HAP-1 (cell line): ENCODE measurements around the gene DCST1.

Experiments
- DNase-seq, 2 experiments: peaks; one replicate each; pipeline ENCODE4 v3.0.0-alpha.2; 2016 to 2020; ENCODE audit warnings: low spot score in 2 of 2
- H3K27me3 ChIP-seq: fragments of 250-450 bp; sonication (Bioruptor Pico); 2 replicates; pipeline ENCODE4 v1.5.1; 2020; ENCODE audit warnings: low read depth, mild to moderate bottlenecking, moderate library complexity
- H3K36me3 ChIP-seq: fragments of 250-450 bp; sonication (Bioruptor Pico); replicated peaks from 2 replicates; pipeline ENCODE4 v1.5.1; 2020; ENCODE audit warnings: mild to moderate bottlenecking
- H3K4me1 ChIP-seq: fragments of 250-450 bp; sonication (Bioruptor Pico); 2 replicates; pipeline ENCODE4 v1.5.1; 2020; ENCODE audit warnings: mild to moderate bottlenecking
- H3K4me3 ChIP-seq: fragments of 250-450 bp; sonication (Bioruptor Pico); 2 replicates; pipeline ENCODE4 v1.5.1; 2020; ENCODE audit warnings: mild to moderate bottlenecking, moderate library complexity
- H3K9me3 ChIP-seq: fragments of 250-450 bp; sonication (Bioruptor Pico); 2 replicates; pipeline ENCODE4 v1.5.1; 2020; ENCODE audit warnings: mild to moderate bottlenecking, moderate library complexity
- in situ Hi-C: fragments of 300-500 bp; cut with MboI; formaldehyde crosslinking; loops from 3 replicates; pipeline ENCODE4 v1.14.3; 2020; ENCODE audit warnings: low sequenced_read_pairs, inconsistent platforms, mixed read lengths

DCST1 gene

DNA sequence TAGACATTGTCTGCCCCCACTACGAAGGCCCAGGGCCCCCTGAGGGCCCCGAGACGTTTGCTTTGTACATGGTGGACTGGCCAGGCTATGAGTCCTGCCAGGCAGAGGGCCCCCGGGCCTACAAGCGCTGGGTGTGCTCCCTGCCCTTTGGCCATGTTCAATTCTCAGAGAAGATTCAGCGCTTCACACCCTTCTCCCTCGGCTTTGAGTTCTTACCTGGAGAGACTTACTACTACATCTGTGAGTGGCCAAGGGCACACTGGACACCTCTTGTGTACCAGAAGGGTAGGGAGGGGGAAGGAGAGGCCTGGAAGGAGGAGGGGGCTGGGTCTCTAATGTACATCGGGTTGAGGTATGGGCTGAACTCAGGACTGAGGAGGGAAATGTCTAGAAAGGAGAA, 33.2 kb downstream of the DCST1 start:
- no peaks in the 10 kb centered on the region for H3K27me3 ChIP-seq
- in situ Hi-C loops, result no loop called here
- H3K4me3 ChIP-seq, result no peak overlapping the region
- no peaks in the 10 kb centered on the region for H3K9me3 ChIP-seq
- H3K36me3 ChIP-seq, result no peaks in the 10 kb centered on the region; the same call in none of the 2 replicates
- no peak for DNase-seq
- H3K4me1 ChIP-seq, result peaks cover 21% of the 10 kb centered on the region

DNA sequence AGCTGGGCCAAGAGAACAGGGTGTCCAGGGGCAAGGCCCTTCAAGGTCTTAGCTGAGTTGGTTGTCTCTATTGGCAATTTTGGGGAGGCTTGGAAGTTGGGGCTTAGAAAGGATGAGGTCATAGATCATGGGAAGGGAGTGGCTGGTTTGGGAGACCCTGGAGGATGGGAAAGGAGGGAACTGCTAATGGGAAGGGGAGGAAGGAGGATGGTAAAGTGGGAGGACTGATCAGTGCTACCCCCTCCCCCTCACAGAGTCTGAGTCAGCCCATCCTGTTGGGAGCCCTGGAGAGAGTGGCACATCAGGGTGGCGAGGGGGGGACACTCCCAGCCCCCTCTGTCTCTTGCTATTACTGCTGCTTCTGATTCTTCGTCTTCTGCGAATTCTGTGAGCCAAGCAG, 35.0 kb downstream of the DCST1 start:
- DNase-seq, result no peak
- Histone ChIP-seq H3K4me1 (peaks cover 35% of the 10 kb centered on the region), H3K27me3 (no peaks in the 10 kb centered on the region), H3K36me3 (no peaks in the 10 kb centered on the region; the same call in none of the 2 replicates), H3K4me3 (no peak overlapping the region), H3K9me3 (no peaks in the 10 kb centered on the region)
- in situ Hi-C loops, result no loop called here

DNA sequence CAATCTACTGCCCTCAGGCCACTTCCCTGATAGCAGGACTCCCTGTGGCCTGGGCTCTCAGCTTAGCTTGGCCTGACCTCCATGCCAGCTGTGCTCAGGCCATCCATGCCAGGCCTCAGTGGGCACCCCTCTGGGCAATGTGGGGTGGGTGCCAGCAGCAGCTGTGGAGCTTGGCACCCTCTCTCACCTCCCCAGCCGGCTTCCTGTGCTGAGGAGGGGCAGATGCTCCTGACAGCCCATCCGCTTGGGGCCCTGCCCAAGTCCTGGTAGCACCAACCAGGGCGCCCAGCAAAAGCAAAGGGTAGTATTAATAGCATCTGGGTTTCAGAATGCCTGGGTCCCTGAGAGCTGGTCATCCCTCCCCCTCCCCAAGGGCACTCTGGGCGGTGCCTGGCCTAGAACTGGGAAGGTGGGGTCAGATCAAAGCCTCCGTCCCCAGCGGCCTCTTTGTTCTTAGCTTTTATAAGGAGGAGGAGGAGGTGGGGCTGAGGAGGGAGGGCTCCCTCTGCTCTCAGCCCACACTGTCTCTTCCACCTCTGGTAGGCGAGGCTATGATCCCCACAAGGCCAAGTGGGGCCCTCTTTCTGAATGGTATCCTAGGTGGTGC, 36.0 kb downstream of the DCST1 start:
- H3K36me3 ChIP-seq, result no peaks in the 10 kb centered on the region; the same call in none of the 2 replicates
- no peaks in the 10 kb centered on the region for H3K9me3 ChIP-seq
- peaks cover 36% of the 10 kb centered on the region for H3K4me1 ChIP-seq
- in situ Hi-C loops, result no loop called here
- H3K4me3 ChIP-seq, result no peak overlapping the region
- peak in 1 of 2 experiments; percentile 44 for DNase-seq
- no peaks in the 10 kb centered on the region for H3K27me3 ChIP-seq

- Histone ChIP-seq H3K36me3 (no peaks in the 10 kb centered on the region; the same call in none of the 2 replicates), H3K4me3 (no peak overlapping the region), H3K27me3 (no peaks in the 10 kb centered on the region), H3K4me1 (peaks cover 32% of the 10 kb centered on the region), H3K9me3 (no peaks in the 10 kb centered on the region)
- no peak for DNase-seq
- in situ Hi-C loops, result no loop called here
These were observed 36.6 kb downstream of the DCST1 start for GRCh38 chr1:155070158-155070621.

- no peaks in the 10 kb centered on the region for H3K27me3 ChIP-seq
- no peaks in the 10 kb centered on the region for H3K9me3 ChIP-seq
- DNase-seq, result peak; percentile 84 to 93
- no peaks in the 10 kb centered on the region; the same call in none of the 2 replicates for H3K36me3 ChIP-seq
- H3K4me3 ChIP-seq, result peak overlapping the region; percentile 14
- H3K4me1 ChIP-seq, result peaks cover 32% of the 10 kb centered on the region
- in situ Hi-C loops, result no loop called here
These were observed 37.3 kb downstream of the DCST1 start for GRCh38 chr1:155070721-155071569.

- peaks cover 38% of the 10 kb centered on the region for H3K4me1 ChIP-seq
- no peaks in the 10 kb centered on the region; the same call in none of the 2 replicates for H3K36me3 ChIP-seq
- in situ Hi-C loops, result no loop called here
- H3K9me3 ChIP-seq, result no peaks in the 10 kb centered on the region
- DNase-seq, result peak in 1 of 2 experiments; percentile 30
- H3K4me3 ChIP-seq, result no peak overlapping the region
- H3K27me3 ChIP-seq, result no peaks in the 10 kb centered on the region
These were observed 38.1 kb downstream of the DCST1 start for GRCh38 chr1:155071701-155072100.

DNA sequence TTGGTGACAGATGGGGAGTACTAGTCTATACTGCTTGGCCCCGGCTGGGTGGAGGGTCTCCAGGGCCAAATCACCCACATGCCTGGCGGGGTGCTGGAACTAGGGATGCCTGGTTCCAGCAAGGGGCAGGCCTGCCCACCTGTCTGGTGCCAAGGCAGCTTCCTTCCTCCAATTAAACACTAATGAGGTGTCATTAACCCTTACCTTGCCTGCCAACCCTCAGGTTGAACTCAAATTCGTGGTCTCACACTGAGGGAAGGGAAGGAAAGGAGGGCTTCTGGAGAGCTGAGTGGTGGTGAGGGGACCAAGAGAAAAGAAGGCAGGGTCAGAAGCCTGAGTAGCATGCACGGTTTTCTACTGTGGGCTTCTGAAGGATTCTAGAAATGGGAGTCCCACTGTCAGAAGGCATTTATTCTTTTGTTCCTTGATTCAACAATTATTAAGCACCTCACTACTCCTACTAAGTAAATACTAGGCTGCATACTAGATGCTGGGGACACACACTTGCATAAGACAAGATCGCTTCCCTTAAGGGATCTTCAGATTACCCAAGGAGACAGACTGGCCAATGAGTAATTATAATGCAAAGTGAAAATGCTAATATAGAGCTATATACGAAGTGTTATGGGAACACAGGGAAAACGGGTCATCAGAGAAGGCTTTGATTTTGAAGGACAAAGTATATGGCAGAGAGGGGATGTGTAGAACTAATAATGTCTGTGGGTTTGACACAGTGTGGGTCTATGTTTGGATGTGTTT, 39.1 kb downstream of the DCST1 start:
- in situ Hi-C loops, result no loop called here
- no peak overlapping the region for H3K4me3 ChIP-seq
- peak in 1 of 2 experiments; percentile 70 for DNase-seq
- no peaks in the 10 kb centered on the region; the same call in none of the 2 replicates for H3K36me3 ChIP-seq
- peaks cover 39% of the 10 kb centered on the region for H3K4me1 ChIP-seq
- H3K27me3 ChIP-seq, result no peaks in the 10 kb centered on the region
- H3K9me3 ChIP-seq, result no peaks in the 10 kb centered on the region

- no peaks in the 10 kb centered on the region for H3K9me3 ChIP-seq
- H3K4me1 ChIP-seq, result peaks cover 43% of the 10 kb centered on the region
- in situ Hi-C loops, result no loop called here
- H3K27me3 ChIP-seq, result no peaks in the 10 kb centered on the region
- no peaks in the 10 kb centered on the region; the same call in none of the 2 replicates for H3K36me3 ChIP-seq
- no peak overlapping the region for H3K4me3 ChIP-seq
- no peak for DNase-seq
These were observed 40.0 kb downstream of the DCST1 start for GRCh38 chr1:155073377-155074242.

GRCh38 chr1:155075535-155075934, 41.9 kb downstream of the DCST1 start:
- Histone ChIP-seq H3K4me1 (peaks cover 40% of the 10 kb centered on the region), H3K9me3 (no peaks in the 10 kb centered on the region), H3K27me3 (no peaks in the 10 kb centered on the region), H3K36me3 (no peaks in the 10 kb centered on the region), H3K4me3 (no peak overlapping the region)
- no peak for DNase-seq
- in situ Hi-C loops, result no loop called here

- peak in 1 of 2 experiments; percentile 29 for DNase-seq
- in situ Hi-C loops, result no loop called here
- Histone ChIP-seq H3K4me3 (no peak overlapping the region), H3K36me3 (no peaks in the 10 kb centered on the region), H3K27me3 (no peaks in the 10 kb centered on the region), H3K4me1 (peaks cover 37% of the 10 kb centered on the region), H3K9me3 (no peaks in the 10 kb centered on the region)
These were observed 42.7 kb downstream of the DCST1 start for GRCh38 chr1:155076371-155076770.

- Histone ChIP-seq H3K36me3 (no peaks in the 10 kb centered on the region), H3K9me3 (no peaks in the 10 kb centered on the region), H3K27me3 (no peaks in the 10 kb centered on the region), H3K4me3 (no peak overlapping the region), H3K4me1 (peaks cover 29% of the 10 kb centered on the region)
- in situ Hi-C loops, result no loop called here
- DNase-seq, result no peak
These were observed 43.7 kb downstream of the DCST1 start for GRCh38 chr1:155077346-155077745.

DNA sequence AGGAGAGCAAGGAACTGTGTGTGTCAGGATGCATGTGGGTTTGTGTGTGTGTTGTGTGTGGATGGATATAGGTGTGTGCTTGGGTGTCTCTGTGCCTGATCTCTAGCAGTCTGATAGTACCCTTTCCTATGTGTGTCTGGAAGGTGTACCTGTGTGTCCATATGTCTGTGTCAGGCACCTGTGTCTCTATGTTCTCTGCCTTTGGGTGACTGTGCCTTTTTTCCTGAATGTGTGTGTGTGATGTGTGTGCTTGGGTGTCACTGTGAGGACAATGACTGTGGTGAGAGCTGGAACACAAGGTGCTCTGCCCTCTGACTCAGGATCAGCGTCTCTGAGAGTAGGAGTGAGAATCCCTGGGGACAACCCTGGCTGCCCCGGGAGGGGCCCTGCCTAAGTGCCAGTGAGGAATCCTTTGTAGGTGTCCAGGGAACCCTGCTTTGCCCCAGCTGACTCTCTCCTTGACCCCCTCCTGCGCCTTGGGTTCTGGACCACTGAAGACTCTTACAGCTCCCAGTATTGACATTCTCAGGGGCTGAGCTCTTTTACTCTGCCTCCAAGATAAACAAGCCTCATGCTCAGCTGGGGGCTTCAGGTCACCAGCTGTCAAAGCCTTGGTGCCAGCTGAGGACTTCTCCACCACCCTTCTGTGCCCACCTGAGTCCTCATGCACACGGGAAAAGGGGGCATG, 44.3 kb downstream of the DCST1 start:
- in situ Hi-C loops, result no loop called here
- Histone ChIP-seq H3K36me3 (no peaks in the 10 kb centered on the region), H3K4me3 (peak overlapping the region; percentile 67), H3K9me3 (no peaks in the 10 kb centered on the region), H3K4me1 (peaks cover 23% of the 10 kb centered on the region), H3K27me3 (no peaks in the 10 kb centered on the region)
- no peak for DNase-seq
